Right ventricle myocardium superior (tissue), 1 donor: ENCODE results near the gene ZNF662. TPM values are rescaled to one million over a fixed set of nuclear protein-coding genes. Genes with fewer than 3 reads are reported as not detected.

ENCODE experiments used
- total RNA-seq: library from RNA; stranded (reverse); fragmentation: NEBNext Ultra II Directional; extraction: Animal tissue kit (Norgen Biotek cat#: 25700); gene quantifications from one replicate; pipeline ENCODE4 v1.2.1, GENCODE V29; 2021
- donor health status: DM: no; HTN: yes; CAD: no; lungs with severe emphysema.

The ZNF662 gene
- total RNA-seq, 1 donor from 2014 or later, result 3.3 TPM

Other genes starting within 250 kb of the ZNF662 start
- 0.11 TPM for gene KLHL40, start 220.6 kb upstream of the ZNF662 start, total RNA-seq
- gene HHATL, start 203.3 kb upstream of the ZNF662 start, total RNA-seq, result 486 TPM
- 0.24 TPM for gene CCDC13, start 132.9 kb upstream of the ZNF662 start, total RNA-seq
- 320 TPM for gene HIGD1A, start 101.7 kb upstream of the ZNF662 start, total RNA-seq
- 0.43 TPM for gene ACKR2, start 96.7 kb upstream of the ZNF662 start, total RNA-seq
- not detected for gene CYP8B1, start 30.3 kb upstream of the ZNF662 start, total RNA-seq
- gene GASK1A, start 73.2 kb downstream of the ZNF662 start, total RNA-seq, result 0.75 TPM
- 20.2 TPM for gene POMGNT2, start 199.9 kb downstream of the ZNF662 start, total RNA-seq